HG02588 (cell line): ENCODE data around the gene CAPN5.

ENCODE experiments used
- ATAC-seq: cut with Tn5 transposase; IDR thresholded peaks from one replicate; pipeline ENCODE4 v1.9.1; 2021; ENCODE audit warnings: mild to moderate bottlenecking, moderate library complexity; ENCODE audit not compliant: unreplicated experiment

The CAPN5 gene

DNA sequence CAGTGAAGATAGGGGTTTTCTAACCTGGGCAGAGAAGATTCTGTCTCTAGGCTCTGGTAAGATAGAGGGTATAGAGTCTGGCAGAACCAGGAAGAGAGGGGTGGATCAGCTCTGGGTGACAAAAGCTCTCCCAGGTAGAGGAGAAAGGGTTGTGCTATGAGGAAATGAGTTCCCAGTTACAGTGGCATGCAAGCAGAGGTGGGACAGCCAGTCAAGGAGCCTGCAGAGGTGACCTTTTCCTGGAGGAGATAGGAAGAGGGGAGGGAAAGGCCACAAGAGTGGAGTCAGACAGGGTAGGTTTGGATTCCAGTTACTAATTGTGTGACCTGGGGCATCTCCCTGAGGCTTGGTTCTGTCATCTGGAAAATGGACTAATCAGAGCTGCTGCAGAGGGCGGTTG is 3.4 kb upstream of the CAPN5 start:
- no peak for ATAC-seq

DNA sequence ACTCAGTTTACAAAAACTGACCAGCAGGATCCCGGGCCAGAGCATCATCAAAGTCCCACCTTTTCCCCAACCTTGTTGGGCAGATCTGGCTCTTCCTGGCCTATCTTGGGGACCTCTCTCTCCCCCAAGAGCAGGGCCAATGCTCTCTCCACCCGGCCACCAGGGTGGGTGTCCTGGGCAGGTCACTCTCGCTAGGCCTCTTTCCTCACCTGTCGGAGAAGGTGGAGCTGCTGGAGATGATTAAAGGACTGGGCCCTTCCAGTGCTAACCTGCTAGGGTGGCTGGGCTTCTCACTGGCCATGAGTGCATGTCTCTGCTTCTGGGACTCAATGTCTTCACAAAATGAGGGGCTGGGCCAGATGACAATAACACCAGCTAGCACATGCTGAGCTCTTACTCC is 2.9 kb upstream of the CAPN5 start:
- no peak for ATAC-seq

DNA sequence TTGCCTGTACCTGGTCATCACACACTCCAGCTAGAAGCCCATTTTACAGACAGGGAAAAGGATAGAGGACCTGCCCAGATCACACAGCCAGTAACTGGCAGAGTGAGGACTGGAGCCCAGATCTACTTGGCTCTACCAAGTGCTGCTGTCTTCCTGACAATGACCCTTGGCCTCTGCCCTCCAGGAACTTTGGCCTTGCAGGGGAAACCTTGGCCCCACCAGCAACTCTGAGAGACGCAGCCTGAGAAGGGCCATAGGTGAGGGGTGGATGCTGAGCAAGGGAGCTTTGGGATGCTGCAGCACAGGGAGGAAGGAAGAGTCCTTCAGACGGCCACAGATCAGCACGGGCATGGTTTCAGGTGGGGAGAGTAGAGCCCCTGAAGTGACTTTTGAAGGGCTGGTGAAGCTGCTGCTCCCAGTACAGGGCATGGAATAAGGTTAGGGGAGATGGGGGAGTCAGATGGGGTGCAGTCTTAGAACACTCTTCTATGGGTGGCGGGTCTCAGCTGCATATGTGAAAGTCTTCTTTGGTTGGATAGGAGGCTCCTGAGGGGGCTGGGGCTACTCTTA is 2.0 kb upstream of the CAPN5 start:
- ATAC-seq = no peak

DNA sequence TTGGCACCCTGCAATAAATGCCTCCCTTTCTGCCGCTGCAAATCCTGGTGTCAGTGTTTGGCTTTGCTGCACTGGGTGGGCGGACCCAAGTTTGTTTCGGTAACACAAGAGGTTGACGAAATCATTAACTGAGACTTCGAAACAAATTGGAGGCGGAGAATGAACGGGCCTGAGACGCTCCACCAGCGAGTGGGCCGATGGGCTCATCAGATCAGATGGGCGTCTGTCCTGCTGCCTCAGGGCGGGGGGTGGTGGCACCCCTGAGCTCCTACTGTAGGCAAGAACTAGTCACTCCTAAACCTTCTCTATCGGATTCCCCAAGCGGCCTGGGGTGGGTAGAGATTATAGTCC is 918 bp upstream of the CAPN5 start:
- ATAC-seq = no peak

DNA sequence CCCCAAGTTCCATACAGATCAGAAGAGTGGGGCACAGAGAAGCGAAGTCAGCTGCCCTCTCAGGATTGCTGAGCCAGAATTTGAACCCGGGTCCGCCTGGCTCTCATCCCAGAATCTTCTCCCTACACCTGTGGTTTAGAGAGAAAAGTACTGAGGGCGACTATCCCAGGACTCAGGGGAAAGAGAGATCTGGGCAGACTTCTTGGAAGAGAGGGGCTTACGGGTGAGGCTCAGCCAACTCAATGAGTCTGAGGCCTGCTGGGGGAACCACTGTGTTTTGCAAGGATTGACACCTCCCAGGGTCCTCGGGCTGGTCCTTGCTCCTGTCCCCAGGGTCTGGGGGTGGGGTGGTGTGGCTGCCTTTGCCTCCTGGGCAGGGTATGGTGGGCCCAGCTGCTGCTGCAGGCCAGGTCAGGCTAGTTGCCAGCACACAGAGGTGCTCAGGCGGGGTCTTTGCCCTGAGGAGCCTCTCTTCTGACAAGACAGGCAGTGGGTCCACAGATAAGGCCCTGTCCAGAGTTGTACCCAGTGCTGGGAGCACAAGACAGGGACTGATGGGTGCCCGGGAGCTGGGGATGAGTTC is 1.2 kb downstream of the CAPN5 start:
- no peak for ATAC-seq

DNA sequence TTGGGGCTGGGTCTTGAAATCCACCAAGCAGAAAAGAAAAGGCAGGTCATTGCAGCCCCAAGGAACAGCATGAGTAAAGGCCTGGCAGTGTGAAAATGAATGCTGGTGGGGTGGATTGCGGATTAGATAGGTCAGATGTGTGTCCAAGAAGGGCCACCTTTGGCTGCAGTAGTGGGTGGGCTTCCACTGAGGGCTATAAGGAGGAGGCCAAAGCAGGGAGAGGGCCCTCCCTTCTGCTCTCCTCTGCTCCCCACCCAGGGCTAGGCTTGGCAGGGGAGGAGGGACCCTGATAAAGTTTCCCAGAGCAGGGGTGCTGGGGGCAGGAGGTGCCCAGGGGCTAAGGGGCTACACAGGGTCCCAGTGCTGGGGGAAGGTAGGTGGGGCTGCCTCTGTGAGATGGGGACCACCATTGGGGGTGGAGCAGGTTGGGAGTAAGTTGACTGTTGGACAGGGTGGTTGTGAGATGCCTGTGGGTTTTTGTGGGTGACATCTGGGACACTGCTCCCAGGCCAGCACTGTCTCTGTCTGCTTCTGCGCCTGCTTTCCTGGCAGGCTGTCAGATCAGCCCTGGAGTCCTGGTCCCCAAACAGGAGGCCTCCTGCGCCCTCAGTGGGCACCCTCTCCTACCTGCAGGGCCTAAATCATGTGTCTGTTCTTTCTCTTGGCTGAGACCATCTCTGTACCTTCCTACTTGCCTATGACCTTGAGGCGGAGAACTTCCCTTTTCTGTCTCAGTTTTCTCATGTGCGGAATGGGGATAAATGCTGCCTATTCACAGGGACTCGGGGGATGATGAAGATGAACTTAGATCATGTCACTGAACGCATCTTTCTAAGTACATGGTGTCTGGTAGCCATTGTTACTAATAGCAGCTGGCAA is 1.9 kb downstream of the CAPN5 start:
- no peak for ATAC-seq

DNA sequence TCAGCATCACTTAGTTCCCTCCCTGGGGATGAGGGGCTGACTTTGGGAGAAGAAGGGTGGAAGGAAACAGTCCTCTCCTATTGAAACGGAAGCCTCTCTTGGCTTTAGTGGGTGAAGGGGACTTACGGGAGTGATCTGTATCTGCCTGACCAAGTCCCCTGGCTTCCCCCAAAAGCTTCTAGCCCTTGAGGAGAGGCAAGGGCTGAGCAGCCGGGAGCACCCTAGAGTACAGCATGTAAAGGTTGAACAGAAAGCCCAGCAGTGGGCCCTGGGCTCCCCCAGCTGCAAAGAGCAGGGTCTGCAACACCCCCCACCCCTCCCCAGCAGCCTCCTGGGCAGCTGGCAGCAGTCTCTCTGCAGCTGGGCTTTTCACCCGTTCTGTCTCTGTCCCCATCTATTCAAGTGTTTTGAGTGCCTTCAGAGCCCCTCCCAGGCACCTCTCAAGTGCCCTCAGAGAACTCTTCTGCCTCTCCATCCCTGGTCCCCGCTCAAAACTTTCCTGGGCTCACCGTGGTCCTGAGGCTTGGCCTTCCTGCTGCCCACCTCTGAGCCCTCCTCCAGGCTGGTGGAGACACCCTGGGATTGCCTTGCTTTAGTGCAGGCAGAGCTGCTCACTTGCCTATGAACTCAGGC is 2.7 kb downstream of the CAPN5 start:
- no peak for ATAC-seq

DNA sequence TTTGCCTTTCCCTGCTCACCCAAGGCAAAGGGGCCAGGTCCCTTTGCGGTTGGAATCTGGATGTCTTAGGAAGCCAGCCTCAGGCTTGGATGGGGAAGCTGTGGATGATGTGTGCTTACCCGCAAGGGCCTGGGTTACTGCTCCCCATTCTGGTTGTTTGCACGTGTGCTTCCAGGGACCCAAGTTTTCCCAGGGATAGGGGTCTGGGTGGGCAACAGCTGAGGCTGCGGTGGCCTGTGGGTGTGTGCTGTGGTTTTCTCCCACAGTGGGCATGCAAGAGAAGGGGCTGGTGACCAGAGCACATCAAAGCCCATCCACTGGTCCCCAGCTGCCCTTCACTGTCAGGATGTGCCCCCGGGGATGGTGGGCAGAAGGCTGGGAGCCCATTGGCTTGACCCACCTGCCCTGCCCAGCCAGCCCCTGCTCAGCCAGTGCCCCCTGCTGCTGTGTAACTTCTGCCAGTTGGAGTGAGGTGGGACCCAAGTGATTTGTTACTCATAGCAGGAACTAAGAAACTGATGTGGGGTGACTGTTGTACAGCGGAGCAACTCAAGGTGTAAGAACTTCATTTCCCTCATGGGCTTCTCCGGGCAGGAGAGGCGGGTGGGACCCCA is 3.3 kb downstream of the CAPN5 start:
- ATAC-seq = no peak

DNA sequence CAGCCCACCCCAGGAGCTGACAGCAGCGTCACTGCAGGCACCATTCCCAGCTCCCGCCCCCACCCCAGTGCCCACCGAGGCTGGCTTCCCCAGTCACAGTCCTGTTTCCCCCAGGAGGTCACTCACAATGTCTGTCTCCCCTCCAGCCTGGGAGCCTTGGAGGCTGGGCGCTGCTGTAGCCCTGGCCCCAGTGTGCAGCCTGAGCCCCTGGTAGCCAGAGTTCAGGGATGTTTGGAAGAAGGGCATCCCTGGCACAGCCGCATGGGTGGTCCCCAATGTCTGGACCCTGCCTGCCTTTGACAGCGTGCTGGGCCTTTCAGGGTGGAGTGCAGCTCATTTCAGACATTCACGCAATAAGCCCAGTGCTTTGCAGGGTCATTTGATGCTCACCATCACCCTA is 4.3 kb downstream of the CAPN5 start:
- ATAC-seq = no peak

DNA sequence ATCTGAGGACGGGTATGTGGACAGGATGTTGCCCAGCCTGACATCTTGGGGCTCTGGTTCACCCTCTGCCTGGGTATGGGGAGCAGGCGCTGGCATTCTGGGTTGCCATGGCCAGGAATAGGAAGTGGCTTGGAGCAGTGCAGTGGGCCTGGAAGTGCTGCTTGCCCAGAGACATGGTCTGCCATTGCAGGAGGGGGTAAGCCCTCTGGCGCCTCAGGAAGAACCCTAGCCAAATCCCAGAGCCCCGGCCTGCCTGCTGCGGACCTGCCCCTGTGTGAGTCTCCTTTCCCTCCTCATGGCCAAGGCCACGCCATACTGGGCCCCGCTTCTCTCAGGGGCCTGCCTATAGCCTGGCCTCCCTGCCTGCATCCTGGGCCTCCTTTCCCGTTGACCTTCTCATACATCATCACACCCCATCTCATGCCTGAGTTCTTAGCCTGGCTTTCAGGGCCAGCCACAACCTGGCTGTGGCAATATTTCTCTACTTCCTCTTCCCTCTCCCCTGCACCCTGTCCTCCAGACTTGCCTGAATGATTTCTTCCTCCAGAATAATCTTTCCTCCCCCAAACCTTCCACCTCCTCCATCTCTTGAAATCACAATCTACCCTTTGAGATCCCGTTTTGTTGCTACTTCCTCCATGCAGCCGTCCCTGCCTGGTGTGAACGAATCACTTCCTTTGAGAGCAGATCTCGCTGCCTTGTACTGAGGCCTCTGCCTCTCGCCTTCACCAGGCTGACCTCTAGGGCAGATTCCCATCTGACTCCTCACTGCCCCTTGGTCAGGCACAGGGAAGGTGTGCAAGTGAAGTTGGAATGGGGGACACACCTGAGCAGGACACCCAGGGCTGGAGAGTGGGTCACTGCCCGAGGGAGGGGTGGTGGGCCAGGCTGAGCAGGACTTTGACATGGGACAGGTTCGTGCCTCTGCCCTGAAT is 5.2 kb downstream of the CAPN5 start:
- ATAC-seq = no peak

DNA sequence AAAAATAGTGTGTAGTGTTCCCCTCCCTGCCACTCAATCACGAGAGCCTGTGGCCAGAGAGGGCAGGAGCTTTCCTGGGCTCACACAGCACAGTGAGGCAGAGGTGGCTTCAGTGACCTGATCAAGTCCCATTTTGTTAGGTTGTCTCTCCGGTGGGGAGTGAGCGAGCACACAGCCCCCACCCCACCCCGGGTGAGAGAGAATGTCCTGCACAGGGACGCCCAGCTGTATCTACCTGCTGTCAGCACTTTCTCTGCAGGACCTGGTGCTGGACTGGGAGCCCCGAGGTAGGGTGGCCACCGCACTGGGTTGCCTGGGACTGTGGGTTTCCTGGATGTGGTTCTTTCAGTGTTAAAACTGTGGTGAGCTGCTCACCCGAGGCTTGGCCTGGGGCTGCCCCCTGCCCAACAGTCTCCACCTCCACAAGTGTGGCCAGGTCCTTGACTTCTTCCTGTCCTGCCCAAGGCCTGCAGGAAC is 6.1 kb downstream of the CAPN5 start:
- ATAC-seq = no peak

DNA sequence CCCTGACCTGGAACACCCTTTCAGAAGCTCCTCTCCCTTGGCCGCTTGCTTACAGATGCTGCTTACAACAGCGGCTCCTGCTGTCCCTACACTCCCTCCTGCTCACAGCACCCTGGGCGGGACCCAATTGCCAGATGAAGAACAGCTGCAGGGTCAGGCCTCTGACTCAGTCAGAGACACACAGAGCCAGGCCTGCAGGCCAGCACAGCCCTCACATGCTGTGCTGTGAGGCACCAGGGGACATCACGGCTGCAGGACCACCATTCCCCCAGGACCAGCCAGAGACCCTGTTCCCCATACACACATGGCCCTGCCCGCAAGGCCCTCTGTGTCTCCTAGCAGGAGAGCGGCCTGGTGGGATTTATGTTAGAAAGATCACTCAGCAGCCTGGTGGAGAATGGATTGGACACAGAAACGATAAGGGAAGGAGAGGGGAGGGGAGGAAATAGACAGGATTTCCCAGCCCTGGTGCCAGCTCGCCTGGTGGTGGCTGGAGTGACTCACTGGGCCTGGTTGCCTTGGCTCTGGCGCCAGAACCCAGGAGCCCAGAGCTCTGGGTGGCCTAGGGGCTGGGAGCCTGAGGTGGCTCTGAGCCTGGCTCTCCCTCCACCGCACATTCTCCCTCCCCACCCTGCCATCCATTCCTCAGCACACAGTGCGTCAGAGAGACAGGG is 6.7 kb downstream of the CAPN5 start:
- ATAC-seq = no peak

DNA sequence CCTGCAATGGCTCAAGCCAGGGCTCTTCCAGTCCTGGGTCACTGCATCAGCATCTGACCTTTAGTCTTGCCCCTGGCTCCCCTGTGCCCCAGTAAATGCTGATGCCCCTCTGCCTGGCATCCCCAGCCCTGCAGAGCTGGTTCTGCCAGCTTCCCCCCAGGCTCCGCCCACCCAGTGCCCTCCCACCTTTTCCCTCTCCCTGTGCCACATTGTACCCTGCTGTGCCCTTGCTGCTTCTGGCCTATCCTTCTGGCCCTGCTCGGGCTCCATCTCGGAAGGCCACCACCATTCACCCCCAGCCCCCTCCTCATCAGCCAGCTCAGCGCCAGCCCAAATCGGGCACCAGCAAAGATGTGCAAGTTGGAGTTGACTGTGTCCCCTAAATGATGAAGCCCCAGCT is 7.4 kb downstream of the CAPN5 start:
- no peak for ATAC-seq

DNA sequence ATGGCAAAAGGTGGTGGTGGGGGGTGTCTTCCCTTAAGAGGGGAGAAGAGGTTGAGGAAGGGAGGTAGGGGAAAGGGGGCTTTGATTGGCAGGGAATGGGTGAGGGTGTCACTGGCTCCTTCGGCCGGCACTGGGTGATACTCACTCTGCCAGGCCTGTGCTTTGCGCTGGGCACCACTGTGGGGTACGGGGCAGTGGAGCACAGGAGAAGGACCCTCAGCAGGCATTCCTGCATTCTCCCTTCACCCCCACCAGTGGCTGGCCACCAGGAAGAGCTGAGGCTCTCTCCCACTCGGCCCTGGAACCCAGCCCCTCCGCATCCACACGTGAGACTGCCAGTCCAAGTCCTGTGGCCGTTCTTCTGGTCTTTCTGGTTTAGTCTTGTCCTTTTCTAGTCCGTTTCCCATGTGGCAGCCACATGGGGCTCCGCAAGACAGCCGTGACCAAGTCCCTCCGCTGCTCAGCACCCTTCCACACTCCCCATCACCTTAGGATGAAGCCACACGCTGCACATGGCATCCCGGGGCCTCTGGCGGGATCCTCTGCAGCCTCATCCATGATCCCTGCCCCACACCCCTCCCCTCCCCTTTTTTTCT is 8.0 kb downstream of the CAPN5 start:
- ATAC-seq = no peak

DNA sequence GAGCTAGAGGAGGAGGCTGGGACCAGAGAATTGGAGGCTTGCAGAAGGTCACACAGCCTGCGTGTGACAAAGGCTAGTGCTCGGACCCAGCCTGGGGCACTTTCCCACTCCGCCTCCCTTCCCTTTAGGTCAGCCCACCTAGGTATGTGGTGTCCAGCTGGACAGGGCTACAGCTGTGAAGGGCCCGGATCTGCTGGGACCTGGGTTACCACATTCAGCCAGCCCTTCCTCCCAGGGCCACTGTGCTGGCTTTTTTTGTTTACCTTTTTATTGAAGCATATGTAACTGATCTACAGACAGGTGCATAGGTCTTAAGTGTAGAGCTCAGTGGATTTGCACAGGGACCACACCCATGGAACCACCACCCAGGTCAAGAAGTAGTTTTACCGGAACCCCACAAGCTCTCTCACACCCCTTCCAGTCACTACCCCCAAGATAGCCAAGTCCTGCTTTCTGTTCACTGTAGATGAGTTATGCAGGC is 8.7 kb downstream of the CAPN5 start:
- ATAC-seq = no peak

DNA sequence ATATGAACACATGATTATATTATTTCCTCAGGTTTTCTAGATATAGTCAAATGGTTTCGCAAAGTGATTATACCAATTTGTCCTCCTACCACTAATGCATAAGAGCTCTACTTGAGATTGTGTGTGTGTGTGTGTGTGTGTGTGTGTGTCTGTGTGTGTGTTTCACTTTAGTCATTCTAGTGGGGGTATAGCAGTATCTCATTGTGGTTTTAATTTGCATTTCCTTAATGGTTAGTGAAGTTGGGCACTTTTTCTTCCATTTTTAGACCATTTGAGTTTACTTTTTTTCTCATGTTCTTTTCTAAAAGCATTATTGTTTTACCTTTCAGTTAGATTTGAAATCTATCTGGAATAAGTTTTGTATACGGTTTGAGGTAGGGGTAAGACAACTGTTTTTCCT is 12.9 kb downstream of the CAPN5 start:
- no peak for ATAC-seq

DNA sequence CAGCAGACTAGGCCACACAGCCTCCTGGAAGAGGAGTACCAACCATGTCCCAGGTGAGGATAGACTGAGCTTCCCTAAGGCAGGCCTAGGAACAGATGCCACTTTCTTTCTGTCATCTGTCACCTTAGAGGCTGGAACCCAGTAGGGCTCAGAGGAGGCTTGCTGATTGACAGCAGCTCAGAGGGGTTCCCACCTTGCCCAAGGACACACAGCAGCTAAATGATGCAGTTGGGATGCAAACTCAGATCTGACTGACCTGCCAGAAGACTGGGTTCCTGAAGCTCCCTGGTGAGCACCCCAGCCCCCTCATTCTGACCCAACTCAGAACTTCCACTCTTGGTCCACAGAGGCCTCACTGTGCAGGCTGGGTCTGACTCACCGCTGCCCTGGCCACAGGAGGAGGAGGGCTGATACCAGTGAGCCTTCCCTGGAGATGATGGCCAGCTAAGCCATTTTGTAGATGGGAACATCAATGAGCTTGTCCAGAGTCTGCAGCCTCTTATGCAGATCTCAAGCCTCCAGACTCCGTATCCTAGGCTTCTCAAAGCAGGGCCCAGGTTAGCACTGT is 14.0 kb downstream of the CAPN5 start:
- no peak for ATAC-seq

DNA sequence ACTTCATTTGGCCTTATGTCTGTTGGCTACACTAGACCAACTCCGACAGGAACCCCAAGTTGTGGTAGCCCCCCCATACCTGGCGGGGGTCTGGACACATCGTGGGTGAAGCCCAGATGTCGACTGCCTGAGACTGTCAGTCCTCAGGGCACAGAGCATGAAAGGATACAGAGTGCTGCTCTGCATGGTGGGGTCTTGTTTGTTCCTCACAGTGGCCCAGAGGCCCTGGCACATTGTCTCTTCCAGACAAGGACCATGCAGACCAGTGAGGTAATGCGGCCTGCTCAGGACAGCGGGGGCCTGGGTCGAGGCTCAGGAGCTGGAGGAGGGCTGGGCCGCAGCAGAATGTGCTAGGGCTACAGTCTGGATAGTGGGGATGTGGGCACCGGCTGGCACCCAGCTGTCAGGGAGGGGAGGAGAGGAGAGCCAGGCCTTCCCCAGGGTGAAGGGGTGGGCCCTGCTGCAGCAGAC is 14.6 kb downstream of the CAPN5 start:
- no peak for ATAC-seq
